OCI-LY3 (cell line): ENCODE results near the gene AQR.
A peak's percentile ranks its signal among the peaks of the same experiment; 100 is the strongest.

Source experiments
- H2AFZ ChIP-seq: fragments of 200-600, 300-600 bp; shearing (Covaris generic); 2 replicates; pipeline ENCODE4 v1.6.0; 2014; ENCODE audit warnings: antibody characterized with exemption, low read depth, low read length
- H3K27ac ChIP-seq: fragments of 200-600, 300-600 bp; sonication (generic); 2 replicates; pipeline ENCODE4 v1.5.1; 2014; ENCODE audit warnings: mild to moderate bottlenecking, low read length, moderate library complexity, mixed read lengths
- H3K27me3 ChIP-seq: fragments of 200-600, 300-600 bp; sonication (generic); 2 replicates; pipeline ENCODE4 v1.6.1; 2014; ENCODE audit warnings: low read depth, low read length, mixed read lengths
- H3K36me3 ChIP-seq: fragments of 200-600, 300-600 bp; sonication (generic); replicated peaks from 2 replicates; pipeline ENCODE3; 2014; ENCODE audit warnings: low read depth, low read length, mixed read lengths
- H3K4me1 ChIP-seq: fragments of 300-600, 200-600 bp; sonication (generic); 2 replicates; pipeline ENCODE4 v1.6.1; 2014; ENCODE audit warnings: low read length, mixed read lengths
- H3K4me2 ChIP-seq: fragments of 200-600, 300-600 bp; sonication (generic); 2 replicates; pipeline ENCODE4 v1.6.1; 2014; ENCODE audit warnings: low read length, mixed read lengths
- H3K4me3 ChIP-seq: fragments of 300-600, 200-600 bp; sonication (generic); 2 replicates; pipeline ENCODE4 v1.5.1; 2014; ENCODE audit warnings: antibody characterized with exemption, mild to moderate bottlenecking, low read length, moderate library complexity
- H3K79me2 ChIP-seq: fragments of 300-600, 200-600 bp; shearing (Covaris generic); 2 replicates; pipeline ENCODE4 v1.6.1; 2014; ENCODE audit warnings: mild to moderate bottlenecking, low read length, mixed read lengths
- H3K9ac ChIP-seq: fragments of 300-600, 200-600 bp; shearing (Covaris generic); 2 replicates; pipeline ENCODE4 v1.6.0; 2014; ENCODE audit warnings: mild to moderate bottlenecking, low read length, moderate library complexity
- H3K9me3 ChIP-seq: fragments of 200-600, 300-600 bp; shearing (Covaris generic); 2 replicates; pipeline ENCODE4 v1.6.1; 2014; ENCODE audit warnings: low read length, mixed read lengths; ENCODE audit not compliant: insufficient read depth
- H4K20me1 ChIP-seq: fragments of 200-600, 300-600 bp; sonication (generic); 2 replicates; pipeline ENCODE4 v1.6.1; 2016; ENCODE audit warnings: low read length, mixed read lengths; ENCODE audit not compliant: insufficient read depth
- EZH2phosphoT487 ChIP-seq: fragments of 200-600 bp; shearing (Covaris generic); IDR thresholded peaks from 2 replicates; pipeline ENCODE4 v1.6.1; 2018; ENCODE audit warnings: antibody characterized with exemption, mixed run types, low read depth
- TF ChIP-seq, protein P1 (sequence below): fragments of 200-600, 300-600 bp; sonication (generic); IDR thresholded peaks from 2 replicates; pipeline ENCODE4 v1.5.1; 2014; ENCODE audit warnings: antibody characterized with exemption, low read length, low read depth

AQR gene

DNA sequence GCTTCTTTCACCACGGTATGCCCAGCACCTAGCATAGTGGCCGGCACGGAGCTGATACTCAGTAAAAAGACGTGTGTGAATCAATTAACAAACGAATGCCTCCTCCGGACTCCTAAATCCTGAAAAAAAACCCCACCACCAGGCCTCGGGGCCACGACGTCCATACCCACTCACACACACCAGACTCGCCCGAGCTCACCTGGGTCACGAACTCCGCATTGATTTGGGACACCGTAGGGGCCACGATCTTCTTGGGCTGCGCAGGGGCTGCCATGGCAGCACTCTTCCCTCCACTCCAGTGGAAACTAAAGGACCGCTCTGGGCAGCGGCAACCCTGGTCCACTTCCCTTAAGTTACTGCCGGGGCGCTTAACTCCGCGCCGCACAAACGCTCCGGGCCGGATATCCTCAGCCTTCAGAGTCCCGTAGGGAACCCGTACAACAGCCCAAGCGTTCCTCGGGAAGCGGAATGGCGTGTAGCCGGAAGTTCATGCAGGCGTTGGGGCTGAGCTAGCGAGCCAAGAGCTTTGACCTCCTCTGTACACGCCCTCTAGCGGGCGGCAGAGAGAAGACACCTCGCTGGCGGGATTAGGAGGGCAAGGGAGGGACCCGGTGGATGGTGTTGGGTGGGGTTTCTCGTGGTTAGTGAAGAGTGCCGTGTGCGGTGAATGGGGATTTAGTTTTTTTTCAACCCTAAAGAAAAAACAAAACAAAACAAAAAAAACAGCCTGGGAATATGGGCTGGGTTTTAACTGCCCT is at the start of gene AQR:
Gene AQR (minus strand): TSS at position 403 of the 758 bp plus-strand sequence. CDS start 129 bp downstream, at position 274.
- Histone ChIP-seq H3K79me2 (peaks cover 51% of the 10 kb centered on the region), H3K27me3 (no peaks in the 10 kb centered on the region), H3K4me2 (peak within 1 kb of the TSS; percentile 77), H3K36me3 (peaks cover 7% of the 10 kb centered on the region), H3K27ac (peak within 1 kb of the TSS; percentile 48), H3K9me3 (no peaks in the 10 kb centered on the region), H3K4me1 (peaks cover 22% of the 10 kb centered on the region), H3K9ac (peak within 1 kb of the TSS; percentile 89), H4K20me1 (peaks cover 5% of the 10 kb centered on the region), H3K4me3 (peak within 1 kb of the TSS; percentile 86), H2AFZ (peak within 1 kb of the TSS; percentile 90)
- TF ChIP-seq EZH2phosphoT487, result no peak
- TF ChIP-seq, protein P1, sequence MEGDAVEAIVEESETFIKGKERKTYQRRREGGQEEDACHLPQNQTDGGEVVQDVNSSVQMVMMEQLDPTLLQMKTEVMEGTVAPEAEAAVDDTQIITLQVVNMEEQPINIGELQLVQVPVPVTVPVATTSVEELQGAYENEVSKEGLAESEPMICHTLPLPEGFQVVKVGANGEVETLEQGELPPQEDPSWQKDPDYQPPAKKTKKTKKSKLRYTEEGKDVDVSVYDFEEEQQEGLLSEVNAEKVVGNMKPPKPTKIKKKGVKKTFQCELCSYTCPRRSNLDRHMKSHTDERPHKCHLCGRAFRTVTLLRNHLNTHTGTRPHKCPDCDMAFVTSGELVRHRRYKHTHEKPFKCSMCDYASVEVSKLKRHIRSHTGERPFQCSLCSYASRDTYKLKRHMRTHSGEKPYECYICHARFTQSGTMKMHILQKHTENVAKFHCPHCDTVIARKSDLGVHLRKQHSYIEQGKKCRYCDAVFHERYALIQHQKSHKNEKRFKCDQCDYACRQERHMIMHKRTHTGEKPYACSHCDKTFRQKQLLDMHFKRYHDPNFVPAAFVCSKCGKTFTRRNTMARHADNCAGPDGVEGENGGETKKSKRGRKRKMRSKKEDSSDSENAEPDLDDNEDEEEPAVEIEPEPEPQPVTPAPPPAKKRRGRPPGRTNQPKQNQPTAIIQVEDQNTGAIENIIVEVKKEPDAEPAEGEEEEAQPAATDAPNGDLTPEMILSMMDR, result peak; percentile 72

DNA sequence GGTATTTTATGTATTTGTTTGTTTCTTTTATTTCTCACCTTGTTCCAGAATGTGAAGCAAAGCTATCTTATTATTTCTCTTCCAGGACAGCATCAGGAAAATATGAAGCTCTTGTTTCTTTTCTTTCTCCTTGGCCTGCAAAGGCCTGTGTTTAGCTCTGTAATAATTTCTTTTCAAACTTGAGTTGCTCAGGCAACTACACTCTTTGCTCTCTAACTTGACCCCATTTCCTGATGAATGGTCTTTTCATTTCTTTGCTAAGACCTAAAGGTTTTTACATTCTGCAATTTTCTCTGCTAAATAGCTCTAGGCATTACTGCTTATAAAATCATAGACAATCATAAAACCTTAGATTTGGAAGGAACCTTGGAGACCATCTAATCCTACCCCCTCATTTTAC is 44.7 kb upstream of the AQR start:
- Histone ChIP-seq H3K9ac (no peak overlapping the region), H3K36me3 (no peaks in the 10 kb centered on the region), H3K4me1 (peaks cover 7% of the 10 kb centered on the region), H3K4me2 (no peak overlapping the region), H3K27ac (no peak overlapping the region), H3K4me3 (no peak overlapping the region), H2AFZ (no peak overlapping the region), H3K9me3 (no peaks in the 10 kb centered on the region), H3K27me3 (no peaks in the 10 kb centered on the region), H4K20me1 (no peaks in the 10 kb centered on the region), H3K79me2 (no peaks in the 10 kb centered on the region)
- TF ChIP-seq EZH2phosphoT487, result no peak
- TF ChIP-seq, protein P1, result no peak

DNA sequence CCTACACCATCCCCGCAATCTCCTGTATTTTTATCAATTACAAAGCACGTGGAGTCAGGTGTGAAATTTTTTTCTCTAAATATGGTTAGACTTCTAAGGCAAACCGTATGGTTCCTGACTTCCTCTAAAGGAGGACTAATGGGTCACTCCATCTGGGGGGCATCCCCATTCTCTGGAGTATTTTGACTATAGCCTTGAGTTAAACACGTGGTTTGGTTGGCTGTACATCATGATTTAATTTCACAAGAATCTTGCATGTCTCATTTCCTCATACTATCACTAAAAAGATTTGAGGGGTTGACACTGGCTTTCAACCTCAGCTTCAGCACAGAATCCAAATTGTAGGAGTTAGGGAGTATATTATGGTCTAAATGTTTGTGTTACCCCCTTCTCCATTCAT is 43.8 kb upstream of the AQR start:
- no peaks in the 10 kb centered on the region for H3K27me3 ChIP-seq
- H2AFZ ChIP-seq, result no peak overlapping the region
- H3K9ac ChIP-seq, result no peak overlapping the region

DNA sequence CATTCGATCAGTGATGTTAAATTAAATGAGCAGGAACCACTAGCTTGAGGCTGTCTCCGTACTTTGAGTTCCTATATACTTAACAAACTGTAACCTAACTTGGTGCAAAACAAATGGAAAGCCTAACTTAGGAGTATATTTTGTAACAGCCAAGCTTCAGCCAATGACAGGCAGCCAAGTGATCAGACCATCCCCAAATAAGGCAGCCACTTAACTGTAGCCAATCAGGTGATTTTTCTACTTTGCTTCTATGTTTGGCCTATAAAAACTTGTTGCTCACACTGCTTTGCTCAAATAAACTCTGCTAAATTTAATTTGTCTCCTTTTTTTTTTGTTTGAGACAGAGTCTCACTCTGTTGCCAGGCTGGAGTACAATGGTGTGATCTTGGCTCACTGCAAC is 37.9 kb upstream of the AQR start:
- Histone ChIP-seq H3K27me3 (no peaks in the 10 kb centered on the region), H3K9ac (no peak overlapping the region), H3K9me3 (no peaks in the 10 kb centered on the region), H3K4me2 (no peak overlapping the region), H4K20me1 (no peaks in the 10 kb centered on the region), H3K27ac (no peak overlapping the region), H3K36me3 (no peaks in the 10 kb centered on the region), H3K4me1 (no peaks in the 10 kb centered on the region), H3K4me3 (no peak overlapping the region), H2AFZ (no peak overlapping the region), H3K79me2 (no peaks in the 10 kb centered on the region)
- TF ChIP-seq, protein P1, result no peak
- TF ChIP-seq EZH2phosphoT487, result no peak

More for the DNA sequence above, 43.8 kb upstream of the AQR start:
- TF ChIP-seq, protein P1, result no peak
- no peak for TF ChIP-seq EZH2phosphoT487
- Histone ChIP-seq H3K27ac (no peak overlapping the region), H3K9me3 (no peaks in the 10 kb centered on the region), H3K4me3 (no peak overlapping the region), H3K36me3 (no peaks in the 10 kb centered on the region), H3K4me1 (peaks cover 7% of the 10 kb centered on the region), H4K20me1 (no peaks in the 10 kb centered on the region), H3K4me2 (no peak overlapping the region), H3K79me2 (no peaks in the 10 kb centered on the region)
